ENCODE data around the gene SPRED1. TPM values are rescaled to one million over a fixed set of nuclear protein-coding genes. Genes with fewer than 3 reads are reported as not detected.

The SPRED1 gene
- total RNA-seq, 2 experiments from 2014 or later = 0.10 to 0.13 TPM

- CTCF ChIA-PET = no interaction called here
- peaks cover 42% of the 10 kb centered on the region for H3K27me3 Mint-ChIP-seq
Observed at GRCh38 chr15:38401701-38402100, 149.1 kb downstream of the SPRED1 start.

GRCh38 chr15:38406436-38406835, 153.8 kb downstream of the SPRED1 start:
- Mint-ChIP-seq H3K4me1 (no peaks in the 10 kb centered on the region), H3K4me3 (no peak overlapping the region), H3K36me3 (ENCODE audit: low read depth) (no peaks in the 10 kb centered on the region), H3K9me3 (no peaks in the 10 kb centered on the region), H3K27me3 (peaks cover 42% of the 10 kb centered on the region), H3K27ac (no peak overlapping the region)
- POLR2A ChIA-PET = no interaction called here
- CTCF ChIA-PET = interaction anchor here (1.4 kb wide), 1 partner anchor 34 kb away, joined by 4 read pairs; no protein-coding TSS in a partner anchor
- no peak for DNase-seq

More at GRCh38 chr15:38401701-38402100, 149.1 kb downstream of the SPRED1 start:
- DNase-seq = no peak
- Mint-ChIP-seq H3K27ac (no peak overlapping the region), H3K4me1 (no peaks in the 10 kb centered on the region), H3K36me3 (ENCODE audit: low read depth) (no peaks in the 10 kb centered on the region), H3K4me3 (no peak overlapping the region), H3K9me3 (no peaks in the 10 kb centered on the region)
- POLR2A ChIA-PET = no interaction called here

Other genes starting within 250 kb of the SPRED1 start
- 10 to 100 TPM; 33.2 to 35.3 TPM for gene FAM98B, start 201.3 kb downstream of the SPRED1 start, total RNA-seq

All from activated CD4-positive, alpha-beta memory T cell treated with anti-CD3 and anti-CD28 coated beads, Interleukin-2, amount 10 ng/mL, durations not matched to agents 7 days and 5 days (primary cell).